GM19467 (cell line): ENCODE data around the gene CENPT.

Experiments
- ATAC-seq: cut with Tn5 transposase; IDR thresholded peaks from one replicate; pipeline ENCODE4 v1.9.1; 2021; ENCODE audit warnings: mild to moderate bottlenecking, moderate library complexity; ENCODE audit not compliant: unreplicated experiment

CENPT gene

GRCh38 chr16:67847064-67847861 is at the start of gene CENPT:
Gene CENPT, minus strand, starts transcription at chr16:67847693. Its CDS starts 13,834 bp downstream, at chr16:67833859.
- ATAC-seq = peak; percentile 29

- no peak for ATAC-seq
These were observed 49.7 kb upstream of the CENPT start for GRCh38 chr16:67897231-67897630.

- no peak for ATAC-seq
These were observed 46.4 kb upstream of the CENPT start for GRCh38 chr16:67893743-67894399.

- peak; percentile 83 for ATAC-seq
These were observed 45.6 kb upstream of the CENPT start, which contains the start of gene PSKH1 for GRCh38 chr16:67892899-67893742. Gene PSKH1, plus strand, starts transcription at chr16:67893254. Its CDS starts 15,496 bp downstream, at chr16:67908750.

GRCh38 chr16:67892375-67892774 is 44.9 kb upstream of the CENPT start:
- ATAC-seq = no peak

- ATAC-seq = no peak
These were observed 40.8 kb upstream of the CENPT start for GRCh38 chr16:67888331-67888730.

- no peak for ATAC-seq
These were observed 38.9 kb upstream of the CENPT start for GRCh38 chr16:67886387-67886786.

GRCh38 chr16:67885976-67886375 is 38.5 kb upstream of the CENPT start:
- ATAC-seq = no peak

- ATAC-seq = no peak
These were observed 38.1 kb upstream of the CENPT start for GRCh38 chr16:67885545-67885944.

- ATAC-seq = no peak
These were observed 37.2 kb upstream of the CENPT start, which contains the start of gene NRN1L for GRCh38 chr16:67884684-67885083. Gene NRN1L, plus strand, starts transcription at chr16:67884885. Its CDS starts 19 bp downstream, at chr16:67884904.

- ATAC-seq = no peak
These were observed 36.4 kb upstream of the CENPT start for GRCh38 chr16:67883872-67884261.

GRCh38 chr16:67883146-67883871 is 35.8 kb upstream of the CENPT start:
- no peak for ATAC-seq

GRCh38 chr16:67882374-67883145 is 35.1 kb upstream of the CENPT start:
- ATAC-seq = no peak

GRCh38 chr16:67881621-67882161 is 34.2 kb upstream of the CENPT start:
- ATAC-seq = no peak

- ATAC-seq = no peak
These were observed 33.1 kb upstream of the CENPT start for GRCh38 chr16:67880584-67880983.

- no peak for ATAC-seq
These were observed 32.4 kb upstream of the CENPT start for GRCh38 chr16:67879936-67880335.

- ATAC-seq = no peak
These were observed 32.0 kb upstream of the CENPT start for GRCh38 chr16:67879462-67879861.

- ATAC-seq = no peak
These were observed 31.4 kb upstream of the CENPT start for GRCh38 chr16:67878846-67879245.

- no peak for ATAC-seq
These were observed 30.7 kb upstream of the CENPT start for GRCh38 chr16:67878232-67878631.
